T-helper 2 cell treated with Interferon-gamma antibody and Interleukin-4, amounts not matched to agents 100 ng/mL and 5 ng/mL, for 36 hours (primary cell): ENCODE data around the gene PRRC1. TPM values are rescaled to one million over a fixed set of nuclear protein-coding genes. Genes with fewer than 3 reads are reported as not detected.

ENCODE experiments used
- intact Hi-C: fragments of 100-400 bp; cut with micrococcal nuclease; formaldehyde crosslinking; loops from one replicate; pipeline ENCODE4 v1.15.1; 2023
- total RNA-seq: library from RNA; stranded (reverse); gene quantifications from 2 replicates; pipeline ENCODE4 v1.2.3, GENCODE V29; 2022

The PRRC1 gene
- total RNA-seq, 1 donor from 2014 or later = 56.1 TPM

GRCh38 chr5:127574852-127575679 lies 57.6 kb downstream of the PRRC1 start:
- intact Hi-C loops = no loop called here

GRCh38 chr5:127577458-127577857 lies 60.0 kb downstream of the PRRC1 start:
- intact Hi-C loops = no loop called here

- intact Hi-C loops = no loop called here
Measured at GRCh38 chr5:127580731-127581130, 63.3 kb downstream of the PRRC1 start.

GRCh38 chr5:127581450-127581849 lies 64.0 kb downstream of the PRRC1 start:
- intact Hi-C loops = no loop called here

- intact Hi-C loops = no loop called here
Measured at GRCh38 chr5:127582773-127583370, 65.4 kb downstream of the PRRC1 start.

GRCh38 chr5:127583866-127584265 lies 66.4 kb downstream of the PRRC1 start:
- intact Hi-C loops = no loop called here

- intact Hi-C loops = no loop called here
Measured at GRCh38 chr5:127585661-127586060, 68.2 kb downstream of the PRRC1 start.

- intact Hi-C loops = no loop called here
Measured at GRCh38 chr5:127586066-127586770, 68.8 kb downstream of the PRRC1 start.

- intact Hi-C loops = no loop called here
Measured at GRCh38 chr5:127586811-127587210, 69.4 kb downstream of the PRRC1 start.

- intact Hi-C loops = no loop called here
Measured at GRCh38 chr5:127587246-127587917, 69.9 kb downstream of the PRRC1 start.

- intact Hi-C loops = no loop called here
Measured at GRCh38 chr5:127588368-127588767, 70.9 kb downstream of the PRRC1 start.

- intact Hi-C loops = no loop called here
Measured at GRCh38 chr5:127589309-127590030, 72.0 kb downstream of the PRRC1 start.

GRCh38 chr5:127590156-127590722 lies 72.8 kb downstream of the PRRC1 start:
- intact Hi-C loops = no loop called here

- intact Hi-C loops = no loop called here
Measured at GRCh38 chr5:127595484-127596368, 78.3 kb downstream of the PRRC1 start.

GRCh38 chr5:127596501-127596900 lies 79.1 kb downstream of the PRRC1 start:
- intact Hi-C loops = no loop called here

- intact Hi-C loops = no loop called here
Measured at GRCh38 chr5:127599320-127599719, 81.9 kb downstream of the PRRC1 start.

GRCh38 chr5:127599847-127600246 lies 82.4 kb downstream of the PRRC1 start:
- intact Hi-C loops = no loop called here

GRCh38 chr5:127601111-127601510 lies 83.7 kb downstream of the PRRC1 start:
- intact Hi-C loops = no loop called here

- intact Hi-C loops = no loop called here
Measured at GRCh38 chr5:127601601-127602000, 84.2 kb downstream of the PRRC1 start.

- intact Hi-C loops = no loop called here
Measured at GRCh38 chr5:127602481-127602880, 85.0 kb downstream of the PRRC1 start.
